Measurements from ENCODE around the gene SOBP.

Gene SOBP

GRCh38 chr6:107447663-107448216 lies 42.2 kb upstream of the SOBP start:
- no peak for TF ChIP-seq CTCF (IDR thresholded peaks at IDR 0.05; ENCODE audit: low read depth, low read length, missing control alignments)
- H3K4me3 ChIP-seq (replicated peaks; ENCODE audit: low read depth, low read length), result no peak overlapping the region
- DNase-seq (ENCODE audit: extremely low read depth, low read depth), result no peak

GRCh38 chr6:107448776-107449175 lies 41.1 kb upstream of the SOBP start:
- TF ChIP-seq CTCF (IDR thresholded peaks at IDR 0.05; ENCODE audit: low read depth, low read length, missing control alignments), result no peak
- H3K4me3 ChIP-seq (replicated peaks; ENCODE audit: low read depth, low read length), result no peak overlapping the region
- DNase-seq (ENCODE audit: extremely low read depth, low read depth), result no peak

- H3K4me3 ChIP-seq (replicated peaks; ENCODE audit: low read depth, low read length), result peak overlapping the region; percentile 92
- DNase-seq (ENCODE audit: extremely low read depth, low read depth), result no peak
- no peak for TF ChIP-seq CTCF (IDR thresholded peaks at IDR 0.05; ENCODE audit: low read depth, low read length, missing control alignments)
Observed at GRCh38 chr6:107458672-107459282, 31.1 kb upstream of the SOBP start.

GRCh38 chr6:107459283-107460082 lies 30.4 kb upstream of the SOBP start, which contains the start of gene PDSS2:
Gene PDSS2 (minus strand): TSS chr6:107459564. CDS start chr6:107459285, 279 bp downstream.
- DNase-seq (ENCODE audit: extremely low read depth, low read depth), result peak; percentile 92
- H3K4me3 ChIP-seq (replicated peaks; ENCODE audit: low read depth, low read length), result peak within 1 kb of the TSS; percentile 92
- TF ChIP-seq CTCF (IDR thresholded peaks at IDR 0.05; ENCODE audit: low read depth, low read length, missing control alignments), result peak; percentile 48

GRCh38 chr6:107460083-107460631 lies 29.8 kb upstream of the SOBP start:
- peak overlapping the region; percentile 92 for H3K4me3 ChIP-seq (replicated peaks; ENCODE audit: low read depth, low read length)
- no peak for DNase-seq (ENCODE audit: extremely low read depth, low read depth)
- no peak for TF ChIP-seq CTCF (IDR thresholded peaks at IDR 0.05; ENCODE audit: low read depth, low read length, missing control alignments)

GRCh38 chr6:107466062-107466461 lies 23.9 kb upstream of the SOBP start:
- no peak for DNase-seq (ENCODE audit: extremely low read depth, low read depth)
- TF ChIP-seq CTCF (IDR thresholded peaks at IDR 0.05; ENCODE audit: low read depth, low read length, missing control alignments), result no peak
- H3K4me3 ChIP-seq (replicated peaks; ENCODE audit: low read depth, low read length), result no peak overlapping the region
